ENCODE results near the gene GABPA.
"Not testable (repeated sequence)": the region's sequence is repeated elsewhere in the genome, so short reads cannot be mapped to it uniquely, and the experiment has no call there.

The GABPA gene

DNA sequence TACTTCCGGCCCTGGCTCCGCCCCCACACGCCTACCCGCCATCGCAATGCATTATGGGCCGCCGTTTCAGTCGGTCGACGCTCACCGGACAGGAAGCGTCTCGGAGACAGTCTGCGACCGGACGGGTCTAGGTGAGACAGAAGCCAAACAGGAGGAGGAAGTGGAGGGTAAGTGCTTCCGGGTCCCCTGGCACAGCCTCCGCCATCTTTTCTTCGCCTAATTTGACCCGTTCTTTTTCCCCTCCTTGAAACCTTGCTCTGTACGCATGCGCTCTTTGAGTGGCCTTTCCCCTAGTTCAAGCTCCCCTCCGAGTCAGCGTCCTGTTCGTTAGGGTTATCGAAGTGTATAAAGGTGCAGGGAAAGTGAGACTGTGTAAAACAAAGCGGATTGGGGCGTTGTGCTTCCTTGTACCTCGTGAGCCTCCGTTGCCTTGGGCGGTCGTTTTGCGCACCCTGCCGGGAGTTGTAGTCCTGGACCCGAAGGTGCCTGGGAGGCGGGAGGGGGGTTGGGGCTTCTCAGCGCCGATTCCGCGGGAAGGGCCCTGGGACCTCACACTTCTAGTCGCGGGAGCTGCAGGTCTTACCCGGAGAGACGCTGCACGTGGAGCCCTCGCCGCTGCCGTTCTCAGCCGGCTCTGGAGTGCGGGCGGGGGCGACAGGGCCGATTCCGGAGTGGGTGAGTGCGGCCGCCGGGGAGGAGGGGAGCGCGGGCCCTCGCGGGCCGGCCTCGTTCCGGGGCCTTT is at the start of gene GABPA, which contains the start of gene ATP5PF:
TSS of gene GABPA (plus strand) at position 69 of the 742 bp plus-strand sequence. CDS start 6,627 bp downstream, outside the sequence.
TSS of gene ATP5PF (minus strand) at position 1 of the 742 bp plus-strand sequence. CDS start 5,110 bp downstream, outside the sequence.
- peak; percentile 98 for DNase-seq

DNA sequence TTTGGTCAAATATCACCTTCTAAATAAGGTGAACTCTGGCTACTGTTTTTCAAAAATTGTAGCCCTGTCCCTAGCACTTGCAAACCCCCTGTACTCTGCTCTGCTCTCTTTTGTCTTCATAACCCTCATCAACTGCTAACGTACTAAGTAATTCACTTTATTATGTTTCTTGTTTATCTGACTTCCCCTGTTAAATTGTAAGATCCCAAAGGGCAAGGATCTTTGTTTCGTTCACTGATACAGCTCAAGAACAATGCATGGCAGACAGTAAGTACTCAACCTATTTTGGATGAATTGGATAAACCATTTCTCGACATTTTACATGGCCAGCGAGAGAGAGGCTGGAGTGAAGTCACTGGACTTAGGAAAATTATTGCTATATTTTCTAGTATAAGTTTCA is 47.0 kb upstream of the GABPA start:
- DNase-seq, result no peak

DNA sequence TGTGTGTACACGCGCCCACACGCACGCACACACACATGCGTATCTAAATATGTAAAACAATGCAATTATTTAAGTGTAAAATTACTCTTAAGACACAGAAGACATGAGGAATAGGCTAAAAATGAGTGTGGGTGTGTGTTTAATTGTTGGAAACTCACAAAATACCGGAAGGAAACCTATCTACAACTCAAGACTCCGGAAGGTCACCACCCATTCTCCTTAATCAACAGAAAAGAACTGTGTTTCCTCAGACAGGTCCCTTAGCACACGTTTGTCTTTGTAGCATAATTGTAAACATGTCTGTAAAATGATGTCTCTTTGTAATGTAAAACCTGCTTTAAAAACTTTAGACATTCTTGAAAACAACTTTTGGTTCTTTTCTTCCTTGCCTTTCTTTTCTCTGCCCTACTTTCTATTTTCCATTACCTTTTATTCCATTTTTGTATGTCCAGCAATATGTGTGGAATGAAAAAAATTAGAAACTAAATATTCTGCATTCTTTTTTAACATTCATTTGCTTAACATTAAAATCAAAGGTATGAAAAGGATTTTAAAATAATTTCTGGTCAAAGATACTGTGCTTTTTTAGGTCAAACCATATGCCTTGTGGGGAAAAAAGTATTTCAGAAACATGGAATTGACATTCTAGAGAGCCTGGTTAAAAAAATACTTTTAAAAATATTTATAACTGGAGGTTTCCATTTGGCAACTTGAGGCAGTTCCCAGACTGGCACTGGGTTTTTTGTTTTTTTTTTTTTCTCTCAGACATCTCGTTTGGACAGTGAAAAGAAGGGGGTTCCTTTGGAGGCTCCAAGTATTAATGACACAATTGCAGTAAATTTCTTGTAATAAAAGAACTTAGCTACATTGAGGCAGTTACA is 46.3 kb upstream of the GABPA start:
- DNase-seq, result no peak

- DNase-seq, result no peak
Measured at GRCh38 chr21:25689226-25689625, 45.5 kb upstream of the GABPA start.

- DNase-seq, result no peak
Measured at GRCh38 chr21:25691976-25692375, 42.8 kb upstream of the GABPA start.

DNA sequence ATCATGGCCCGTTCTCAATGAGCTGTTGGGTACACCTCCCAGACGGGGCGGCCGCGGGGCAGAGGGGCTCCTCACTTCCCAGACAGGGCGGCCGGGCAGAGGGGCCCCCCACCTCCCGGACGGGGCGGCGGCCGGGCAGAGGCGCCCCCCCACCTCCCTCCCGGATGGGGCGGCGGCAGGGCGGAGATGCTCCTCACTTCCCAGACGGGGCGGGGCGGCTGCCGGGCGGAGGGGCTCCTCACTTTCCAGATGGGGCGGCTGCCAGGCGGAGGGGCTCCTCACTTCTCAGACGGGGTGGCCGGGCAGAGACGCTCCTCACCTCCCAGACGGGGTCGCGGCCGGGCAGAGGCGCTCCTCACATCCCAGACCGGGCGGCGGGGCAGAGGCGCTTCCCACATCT is 39.3 kb upstream of the GABPA start:
- DNase-seq, result not testable (repeated sequence)

DNA sequence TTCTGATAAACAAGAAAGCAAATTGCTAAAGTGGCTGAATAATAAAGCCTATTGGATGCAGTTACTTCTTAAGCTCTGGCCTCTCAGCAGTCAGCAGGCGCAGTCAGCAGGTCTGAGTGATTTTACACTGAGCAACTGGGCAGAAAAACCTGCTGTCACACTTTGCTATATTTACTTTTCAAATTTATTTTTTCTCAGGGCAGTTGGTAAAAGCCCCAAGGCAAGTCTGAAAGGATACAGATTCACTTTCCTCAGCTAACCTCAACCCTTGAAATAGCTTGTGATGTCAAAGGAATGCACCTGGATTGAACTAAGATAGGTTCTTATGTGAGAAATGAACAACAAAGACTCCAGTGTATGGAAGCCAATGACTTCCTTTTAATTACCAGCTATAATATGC is 34.0 kb upstream of the GABPA start:
- no peak for DNase-seq

DNA sequence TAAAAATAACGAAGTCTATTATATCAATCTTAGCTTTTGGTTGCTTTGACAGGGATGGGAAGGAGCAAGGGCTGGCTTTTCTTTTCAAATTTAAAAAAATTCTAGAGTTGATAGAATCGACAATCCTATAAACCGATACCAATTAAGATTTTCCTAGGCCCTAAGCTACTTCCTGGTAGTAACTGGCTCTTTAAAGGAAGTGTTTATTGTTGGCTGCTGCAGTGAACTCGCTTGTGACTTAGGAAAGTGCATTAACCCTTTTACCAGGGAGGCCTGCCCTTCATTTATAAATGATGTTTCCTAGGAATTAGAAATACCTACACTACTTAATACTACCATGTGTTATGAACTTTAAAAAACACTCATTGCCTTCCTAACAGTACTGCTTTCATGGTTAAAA is 33.2 kb upstream of the GABPA start:
- no peak for DNase-seq

DNA sequence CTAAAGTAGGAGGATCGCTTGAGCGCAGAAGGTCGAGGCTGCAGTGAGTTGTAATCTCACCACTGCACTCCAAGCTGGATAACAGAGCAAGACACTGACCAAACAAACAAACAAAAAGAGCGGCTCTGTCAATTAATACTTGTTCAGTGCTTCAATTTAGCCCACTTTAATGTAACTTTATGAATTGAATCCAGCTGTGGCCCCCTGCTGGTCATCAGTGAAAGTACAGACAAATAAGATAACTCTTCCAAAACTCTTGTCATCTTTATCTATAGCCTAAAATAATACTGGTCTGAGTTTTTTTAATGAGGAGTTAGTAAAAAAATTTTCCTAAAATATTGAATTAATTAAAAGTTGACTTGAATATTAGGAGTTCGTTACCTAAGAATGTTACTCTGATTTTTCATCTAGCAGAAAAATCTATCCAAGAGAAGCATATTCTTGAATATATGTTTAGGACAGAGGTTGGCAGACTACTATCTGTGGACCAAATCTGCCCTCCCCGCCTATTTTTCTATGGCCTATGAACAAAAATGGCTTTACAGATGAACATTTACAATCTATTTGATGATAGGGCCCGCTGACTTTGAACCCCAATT is 26.2 kb upstream of the GABPA start:
- DNase-seq, result peak; percentile 22

DNA sequence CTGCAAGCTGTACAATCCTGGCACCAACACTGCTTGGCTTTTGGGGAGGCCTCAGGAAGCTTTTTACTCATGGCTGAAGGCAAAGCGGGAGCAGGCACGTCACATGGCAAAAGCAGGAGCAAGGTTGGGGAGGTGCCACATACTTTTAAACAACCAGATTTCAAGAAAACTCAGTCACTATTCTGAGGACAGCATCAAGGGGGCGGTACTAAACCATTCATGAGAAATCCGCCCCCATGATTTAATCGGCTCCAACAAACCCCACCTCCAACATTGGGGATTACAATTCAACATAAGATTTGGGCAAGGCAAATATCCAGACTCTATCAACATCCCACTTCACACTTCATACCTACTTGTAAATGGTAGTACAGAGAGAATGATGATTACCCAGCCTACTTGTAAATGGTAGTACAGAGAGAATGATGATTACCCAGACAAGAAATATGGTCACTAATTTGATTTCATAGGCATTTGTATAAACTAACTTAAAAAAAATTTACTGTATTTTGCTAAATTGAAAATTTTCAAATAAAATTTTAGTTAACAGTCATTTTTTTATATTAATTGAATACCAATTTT is 25.0 kb upstream of the GABPA start:
- DNase-seq, result no peak

- DNase-seq, result no peak
Measured at GRCh38 chr21:25710550-25710949, 24.2 kb upstream of the GABPA start.

DNA sequence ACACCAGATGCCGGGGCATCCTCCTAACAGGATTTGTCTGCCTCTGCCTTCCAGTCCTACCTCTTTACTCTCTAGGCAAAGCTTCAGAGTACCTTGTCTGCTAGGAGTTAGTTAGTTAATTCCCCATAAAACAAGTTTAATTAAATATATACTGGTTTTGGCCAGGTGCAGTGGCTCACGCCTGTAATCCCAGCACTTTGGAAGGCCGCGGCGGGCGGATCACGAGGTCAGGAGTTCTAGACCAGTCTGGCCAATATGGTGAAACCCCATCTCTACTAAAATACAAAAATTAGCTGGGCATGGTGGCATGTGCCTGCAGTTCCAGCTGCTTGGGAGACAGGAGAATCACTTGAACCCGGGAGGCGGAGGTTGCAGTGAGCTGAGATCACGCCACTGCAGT is 20.7 kb upstream of the GABPA start:
- DNase-seq, result not testable (repeated sequence)

DNA sequence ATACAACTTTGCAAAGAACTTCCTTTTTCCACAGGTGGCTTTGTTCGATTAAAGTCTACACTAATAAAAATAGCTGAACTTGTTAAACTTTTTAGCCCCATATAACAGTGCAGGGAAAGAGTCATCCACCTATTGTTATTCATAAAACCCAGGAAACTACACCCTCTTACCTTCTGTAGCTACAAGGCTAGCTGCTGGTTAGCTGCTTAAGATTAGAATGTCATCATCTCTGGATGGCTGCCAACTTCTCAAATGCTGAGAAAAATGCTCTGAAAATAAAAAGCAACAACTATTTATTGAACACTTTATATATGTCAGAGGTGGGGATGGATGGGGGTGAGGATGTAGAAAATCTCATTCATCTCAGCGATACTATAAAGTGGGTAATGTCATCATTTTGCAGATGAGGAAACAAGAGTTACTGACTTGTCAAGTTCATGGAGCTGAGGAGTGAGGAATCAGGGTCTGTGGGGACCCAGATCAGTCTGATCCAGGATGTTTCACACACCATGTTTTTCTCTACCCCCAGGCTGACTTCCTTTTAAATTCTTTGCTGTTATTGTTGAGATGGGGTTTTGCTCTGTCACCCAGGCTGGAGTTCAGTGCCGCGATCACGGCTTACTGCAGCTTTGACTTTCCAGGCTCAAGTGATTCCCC is 17.2 kb upstream of the GABPA start:
- no peak for DNase-seq

- DNase-seq, result no peak
Measured at GRCh38 chr21:25721987-25722386, 12.8 kb upstream of the GABPA start.

- no peak for DNase-seq
Measured at GRCh38 chr21:25722631-25723030, 12.1 kb upstream of the GABPA start.

- no peak for DNase-seq
Measured at GRCh38 chr21:25732091-25732760, 2.5 kb upstream of the GABPA start.

- DNase-seq, result no peak
Measured at GRCh38 chr21:25733859-25734653, 716 bp upstream of the GABPA start.

- no peak for DNase-seq
Measured at GRCh38 chr21:25734654-25734903, 193 bp upstream of the GABPA start.

- peak; percentile 67 for DNase-seq
Measured at GRCh38 chr21:25735646-25736597, 1.1 kb downstream of the GABPA start.

DNA sequence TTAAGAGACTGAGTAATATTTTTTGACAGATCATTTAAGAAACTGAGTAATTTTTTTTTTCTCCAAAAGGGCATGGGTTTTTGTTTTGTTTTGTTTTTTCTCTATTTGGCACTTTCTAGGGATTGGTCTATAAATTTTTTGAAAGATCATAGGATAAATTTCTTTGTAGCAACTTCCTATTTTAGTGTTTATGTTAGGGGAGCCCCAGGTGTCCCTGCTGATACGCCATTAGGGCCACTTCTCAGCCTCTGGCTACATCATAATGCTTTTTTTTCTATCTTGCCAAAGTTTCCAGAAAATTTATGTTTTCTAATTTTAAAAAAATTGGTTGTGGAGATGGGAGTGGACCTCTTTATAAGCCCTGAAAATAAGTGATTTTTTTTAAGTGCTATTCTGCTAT is 2.6 kb downstream of the GABPA start:
- DNase-seq, result no peak

Data from CD4-positive, alpha-beta T cell treated with Interferon gamma for 1 hour (primary cell).